Stimulated activated CD8-positive, alpha-beta memory T cell treated with anti-CD3 and anti-CD28 coated beads, Interleukin-4, amount 100 ng/mL, for 24 hours (primary cell): ENCODE results near the gene VTI1B.
A peak's percentile ranks its signal among the peaks of the same experiment; 100 is the strongest.
"Not testable (repeated sequence)": the region's sequence is repeated elsewhere in the genome, so short reads cannot be mapped to it uniquely, and the experiment has no call there.

Experiments used
- DNase-seq: peaks from one replicate; pipeline ENCODE4 v3.0.0-alpha.2; 2020; ENCODE audit warnings: low read depth

Gene VTI1B

GRCh38 chr14:67674480-67675218, at the start of gene VTI1B:
VTI1B (minus strand) TSS chr14:67674632; CDS start chr14:67674489, 143 bp downstream.
- peak; percentile 62 for DNase-seq

- no peak for DNase-seq
These were observed 47.9 kb upstream of the VTI1B start for GRCh38 chr14:67722293-67722692.

GRCh38 chr14:67721875-67722274, 47.4 kb upstream of the VTI1B start:
- DNase-seq, result no peak

- no peak for DNase-seq
These were observed 45.4 kb upstream of the VTI1B start for GRCh38 chr14:67719866-67720265.

GRCh38 chr14:67719385-67719784, 45.0 kb upstream of the VTI1B start:
- DNase-seq, result not testable (repeated sequence)

GRCh38 chr14:67718265-67718664, 43.8 kb upstream of the VTI1B start:
- DNase-seq, result no peak

- no peak for DNase-seq
These were observed 42.6 kb upstream of the VTI1B start for GRCh38 chr14:67717048-67717447.

- no peak for DNase-seq
These were observed 35.8 kb upstream of the VTI1B start for GRCh38 chr14:67710209-67710608.

GRCh38 chr14:67709796-67710195, 35.4 kb upstream of the VTI1B start:
- DNase-seq, result not testable (repeated sequence)

- not testable (repeated sequence) for DNase-seq
These were observed 34.9 kb upstream of the VTI1B start for GRCh38 chr14:67709346-67709745.

GRCh38 chr14:67705211-67705610, 30.8 kb upstream of the VTI1B start:
- DNase-seq, result no peak

GRCh38 chr14:67704484-67705089, 30.2 kb upstream of the VTI1B start:
- DNase-seq, result no peak

- DNase-seq, result no peak
These were observed 29.6 kb upstream of the VTI1B start for GRCh38 chr14:67703997-67704396.

- DNase-seq, result not testable (repeated sequence)
These were observed 27.1 kb upstream of the VTI1B start, which contains the start of gene RDH12 for GRCh38 chr14:67701492-67701891. RDH12 (plus strand) TSS chr14:67701886; CDS start chr14:67722643, 20,757 bp downstream.

GRCh38 chr14:67698179-67698578, 23.7 kb upstream of the VTI1B start:
- DNase-seq, result no peak

- DNase-seq, result no peak
These were observed 22.6 kb upstream of the VTI1B start for GRCh38 chr14:67697006-67697405.

- DNase-seq, result peak; percentile 65
These were observed 21.0 kb upstream of the VTI1B start, which contains the start of gene RDH11 for GRCh38 chr14:67695394-67695949. RDH11 (minus strand) TSS chr14:67695764; CDS start chr14:67695703, 61 bp downstream.

GRCh38 chr14:67694791-67695393, 20.5 kb upstream of the VTI1B start:
- peak; percentile 57 for DNase-seq

GRCh38 chr14:67690011-67690410, 15.6 kb upstream of the VTI1B start:
- DNase-seq, result no peak

GRCh38 chr14:67683842-67684241, 9.4 kb upstream of the VTI1B start:
- DNase-seq, result no peak

- DNase-seq, result no peak
These were observed 6.5 kb upstream of the VTI1B start for GRCh38 chr14:67680941-67681340.

- DNase-seq, result no peak
These were observed 5.7 kb upstream of the VTI1B start for GRCh38 chr14:67680121-67680602.

GRCh38 chr14:67679006-67679405, 4.6 kb upstream of the VTI1B start:
- DNase-seq, result no peak
